ENCODE results near the gene CDH4. TPM values are rescaled to one million over a fixed set of nuclear protein-coding genes. Genes with fewer than 3 reads are reported as not detected.

Gene CDH4
- total RNA-seq, 1 donor from 2014 or later: under 0.01 TPM

DNA sequence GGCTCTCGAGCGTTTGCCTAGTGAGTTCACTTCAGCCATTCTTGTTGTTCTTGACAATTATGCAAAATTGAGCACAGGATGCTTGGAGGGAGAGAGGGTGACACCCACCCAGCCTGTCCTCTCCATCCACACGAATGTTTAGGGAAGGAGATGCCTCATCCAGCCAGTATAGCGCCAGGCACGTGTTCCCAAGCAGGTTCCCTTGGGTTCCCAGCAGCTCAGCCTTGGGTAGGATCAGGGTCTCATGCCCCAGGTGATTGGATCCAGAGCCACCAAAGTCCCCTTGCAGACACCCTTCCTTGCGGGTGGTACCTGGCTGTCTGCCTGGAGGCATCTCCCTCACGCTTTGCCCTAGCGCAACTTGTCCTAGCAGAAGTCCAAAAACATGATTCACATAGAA, 394.9 kb downstream of the CDH4 start:
- DNase-seq (ENCODE audit: low read depth in 2 of 2): no peak

DNA sequence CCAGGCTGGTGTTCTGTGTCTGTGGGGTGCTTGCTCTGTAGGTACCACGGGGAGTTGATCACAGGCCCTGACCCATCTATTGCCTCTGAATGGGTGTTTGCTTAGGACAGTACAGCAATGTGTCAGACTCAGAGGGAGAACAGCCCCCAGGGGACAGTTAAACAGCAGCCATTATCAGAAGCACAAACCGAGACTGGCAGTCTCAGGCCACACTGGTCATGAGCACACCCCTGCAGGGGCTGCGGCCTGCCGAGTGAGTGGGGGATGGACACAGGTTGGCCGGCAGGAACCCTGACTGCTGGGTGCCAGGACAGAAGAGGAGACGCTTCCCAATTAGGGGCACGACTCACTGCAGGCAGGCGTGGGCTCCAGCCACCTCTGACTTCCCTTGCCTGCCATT, 395.6 kb downstream of the CDH4 start:
- no peak for DNase-seq (ENCODE audit: low read depth in 2 of 2)

- DNase-seq (ENCODE audit: low read depth in 2 of 2): no peak
Observed at GRCh38 chr20:61649105-61649859, 397.2 kb downstream of the CDH4 start.

DNA sequence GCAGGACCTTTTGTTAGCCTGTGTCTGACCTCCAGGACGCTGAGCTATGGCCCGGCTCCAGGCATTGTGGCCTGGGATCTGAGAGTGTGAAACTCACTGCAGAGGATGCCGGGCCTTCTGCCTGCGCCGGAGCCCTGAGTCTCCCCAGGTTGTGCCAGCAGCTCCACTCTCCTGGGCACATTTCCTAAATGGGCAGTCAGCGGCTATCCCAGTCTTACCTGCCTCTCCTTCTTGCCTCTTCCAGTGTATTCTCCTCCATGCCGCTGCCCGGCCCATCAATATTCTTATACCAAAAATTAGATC, 397.8 kb downstream of the CDH4 start:
- no peak for DNase-seq (ENCODE audit: low read depth in 2 of 2)

DNA sequence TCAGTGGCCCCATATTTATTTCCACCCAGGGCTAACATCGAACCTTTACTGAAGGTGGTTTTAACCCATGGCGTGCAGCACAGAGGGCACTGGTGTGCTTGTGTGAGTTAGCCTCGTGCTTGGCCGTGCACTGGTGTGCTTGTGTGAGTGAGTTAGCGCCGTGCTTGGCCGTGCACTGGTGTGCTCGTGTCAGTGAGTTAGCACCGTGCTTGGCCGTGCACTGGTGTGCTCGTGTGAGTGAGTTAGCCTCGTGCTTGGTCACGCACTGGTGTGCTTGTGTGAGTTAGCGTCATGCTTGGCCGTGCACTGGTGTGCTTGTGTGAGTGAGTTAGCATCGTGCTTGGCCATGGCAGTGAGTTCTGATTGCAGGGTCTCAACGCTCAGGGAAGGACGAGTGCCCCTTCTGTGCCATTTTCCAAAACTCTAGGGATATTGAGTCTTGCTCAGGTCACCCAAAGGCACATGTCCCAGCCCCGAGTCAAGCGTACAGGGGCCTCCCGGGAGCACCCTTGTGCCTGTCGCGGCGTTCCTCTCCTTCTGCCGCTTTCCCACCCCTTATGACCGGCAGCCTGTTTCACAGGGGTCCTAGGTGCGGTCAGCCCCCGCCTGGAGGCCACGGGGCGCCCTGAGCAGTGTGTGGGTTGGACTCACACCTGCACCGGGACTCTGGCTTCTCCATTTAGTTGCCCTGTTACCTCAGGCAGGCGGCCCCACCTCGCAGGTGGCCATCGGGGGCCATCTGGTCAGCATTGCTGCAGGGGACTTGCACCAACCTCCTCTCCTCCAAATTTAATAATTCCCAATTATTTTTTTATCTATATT, 399.1 kb downstream of the CDH4 start:
- no peak for DNase-seq (ENCODE audit: low read depth in 2 of 2)

- no peak for DNase-seq (ENCODE audit: low read depth in 2 of 2)
Observed at GRCh38 chr20:61652146-61652545, 400.1 kb downstream of the CDH4 start.

- DNase-seq (ENCODE audit: low read depth in 2 of 2): no peak
Observed at GRCh38 chr20:61654726-61655125, 402.7 kb downstream of the CDH4 start.

DNA sequence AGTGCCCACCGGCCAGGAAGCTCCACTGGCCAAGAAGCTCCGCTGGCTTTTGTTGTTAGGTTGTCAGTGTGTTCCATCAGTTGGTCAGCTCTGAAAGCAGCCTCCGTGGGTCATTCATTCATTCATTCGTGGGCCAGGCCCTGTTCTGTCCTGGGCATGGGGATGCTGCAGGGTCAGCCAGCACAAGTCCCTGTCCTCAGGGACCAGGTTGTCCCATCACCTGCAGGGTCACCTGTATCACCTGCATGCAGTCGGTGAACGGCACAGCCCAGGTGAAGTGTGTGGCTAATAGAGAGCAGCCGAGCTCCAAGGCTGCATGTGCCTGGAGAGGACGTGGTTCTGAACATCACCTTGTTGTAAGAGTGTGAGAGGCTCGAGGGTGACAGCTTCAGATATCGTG, 403.5 kb downstream of the CDH4 start:
- no peak for DNase-seq (ENCODE audit: low read depth in 2 of 2)

GRCh38 chr20:61656198-61656597, 404.1 kb downstream of the CDH4 start:
- DNase-seq (ENCODE audit: low read depth in 2 of 2): no peak

GRCh38 chr20:61657721-61658377, 405.8 kb downstream of the CDH4 start:
- DNase-seq (ENCODE audit: low read depth in 2 of 2): no peak

- DNase-seq (ENCODE audit: low read depth in 2 of 2): no peak
Observed at GRCh38 chr20:61658563-61658962, 406.5 kb downstream of the CDH4 start.

GRCh38 chr20:61659246-61659993, 407.4 kb downstream of the CDH4 start:
- DNase-seq (ENCODE audit: low read depth in 2 of 2): no peak

GRCh38 chr20:61659994-61660346, 407.9 kb downstream of the CDH4 start:
- DNase-seq (ENCODE audit: low read depth in 2 of 2): no peak

- DNase-seq (ENCODE audit: low read depth in 2 of 2): no peak
Observed at GRCh38 chr20:61660559-61660958, 408.5 kb downstream of the CDH4 start.

GRCh38 chr20:61661025-61661424, 409.0 kb downstream of the CDH4 start:
- DNase-seq (ENCODE audit: low read depth in 2 of 2): no peak

DNA sequence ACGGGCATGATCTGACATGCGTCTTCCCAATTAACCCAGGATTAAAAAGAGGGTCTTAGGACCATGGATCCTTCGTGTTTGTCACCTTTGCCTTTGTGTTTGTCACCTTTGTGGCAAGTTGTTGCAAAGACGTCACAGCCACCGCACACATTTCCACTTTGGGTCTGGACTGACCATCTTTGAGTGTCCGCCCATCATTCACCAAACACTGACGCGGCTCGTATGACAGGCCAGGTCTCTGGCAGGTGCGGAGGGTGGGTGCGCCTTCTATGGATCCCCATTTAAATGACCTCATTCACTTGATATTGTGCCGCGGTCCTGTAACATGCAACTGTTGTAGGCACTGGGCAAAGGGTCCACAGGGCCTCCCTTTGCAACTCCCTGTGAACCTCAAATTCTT, 409.5 kb downstream of the CDH4 start:
- no peak for DNase-seq (ENCODE audit: low read depth in 2 of 2)

DNA sequence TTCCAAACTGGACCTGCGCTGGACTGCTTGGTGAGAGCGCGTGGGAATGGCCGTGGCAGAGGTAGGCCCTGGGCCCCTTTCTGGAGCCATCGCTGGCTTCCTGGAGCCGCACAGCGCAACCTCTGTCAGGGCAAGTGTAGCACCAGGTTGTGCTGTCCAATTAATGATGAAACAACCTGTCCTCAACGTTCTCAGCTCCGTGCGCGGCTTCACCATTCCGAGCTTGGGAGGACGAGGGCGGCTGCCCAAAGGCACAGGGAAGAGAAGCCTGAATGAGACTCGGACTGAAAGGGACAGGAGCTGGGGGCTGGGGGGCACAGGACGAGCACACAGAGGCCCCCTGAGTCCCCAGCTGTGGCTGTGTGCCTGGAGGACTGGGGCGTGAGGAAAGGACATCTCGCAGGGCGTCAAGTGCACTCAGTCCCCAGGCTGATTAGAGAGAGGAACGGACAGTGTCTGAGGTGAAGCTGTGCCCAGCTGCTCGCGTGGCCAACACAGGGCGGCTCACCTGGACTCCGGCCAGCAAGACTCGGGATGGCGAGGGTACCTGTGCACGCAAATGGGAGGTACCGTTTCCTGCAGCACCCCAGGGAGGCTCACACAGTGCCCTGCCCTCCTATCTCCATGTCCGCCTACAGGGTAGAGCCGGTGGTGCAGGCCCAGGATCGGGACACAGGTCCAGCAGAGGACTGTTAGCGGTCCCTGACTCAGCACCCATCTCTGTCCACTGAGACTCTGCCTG, 410.3 kb downstream of the CDH4 start:
- DNase-seq (ENCODE audit: low read depth in 2 of 2): no peak

- DNase-seq (ENCODE audit: low read depth in 2 of 2): no peak
Observed at GRCh38 chr20:61662968-61663331, 410.9 kb downstream of the CDH4 start.

DNA sequence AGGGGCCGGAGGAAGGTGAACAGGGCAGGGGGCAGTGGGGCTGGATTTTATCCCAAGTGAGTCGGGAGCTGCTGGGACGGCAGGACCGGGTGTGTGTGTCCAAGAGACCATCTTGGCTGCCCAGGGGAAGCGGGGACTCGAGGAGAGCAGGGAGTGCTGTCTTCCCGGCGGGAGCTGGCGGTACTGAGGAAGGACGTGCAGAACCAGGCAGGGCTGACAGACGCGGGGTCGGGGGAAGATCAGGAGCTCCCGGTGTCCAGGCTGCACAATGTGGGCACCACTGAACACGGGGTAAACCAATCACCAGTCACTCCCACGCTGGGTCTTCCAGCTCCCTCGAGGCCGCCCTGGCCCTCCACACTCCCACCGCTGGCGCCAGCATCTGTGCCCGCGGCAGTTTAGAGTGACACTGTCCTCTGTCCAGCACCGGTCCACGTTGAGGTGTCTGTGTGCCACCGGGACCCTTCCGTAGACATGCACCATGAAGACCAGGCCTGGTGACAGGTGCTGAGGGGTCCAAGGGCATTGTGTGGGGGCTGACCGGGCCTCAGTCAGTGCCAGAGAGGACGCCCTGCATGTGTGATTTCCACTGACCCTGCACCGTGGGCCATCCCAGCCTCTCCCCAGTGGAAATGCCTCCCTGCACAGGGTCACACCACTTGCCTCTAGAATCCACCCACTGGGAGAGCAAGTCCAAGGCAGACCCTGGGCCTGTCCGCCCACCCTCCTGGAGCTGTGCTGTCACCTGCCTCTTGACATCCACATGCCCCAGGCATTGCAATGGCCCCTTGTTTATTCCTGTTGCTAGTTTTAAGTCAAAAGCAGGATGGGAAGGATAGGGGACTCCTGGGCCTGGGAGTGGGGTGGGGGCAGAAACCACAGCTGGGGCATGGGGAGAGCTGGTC, 411.7 kb downstream of the CDH4 start:
- no peak for DNase-seq (ENCODE audit: low read depth in 2 of 2)

- DNase-seq (ENCODE audit: low read depth in 2 of 2): no peak
Observed at GRCh38 chr20:61664556-61665320, 412.7 kb downstream of the CDH4 start.
